Astrocyte (in vitro differentiated cells and primary cell): ENCODE results near the gene ENTPD8. TPM values are rescaled to one million over a fixed set of nuclear protein-coding genes. Genes with fewer than 3 reads are reported as not detected.

Source experiments
- DNase-seq: peaks from one replicate; pipeline ENCODE4 v3.0.0-alpha.2; 2010; ENCODE audit warnings: low read depth
- FAIRE-seq: peaks from 2 replicates; lab custom pipeline; 2011; peaks lifted over from hg19 to GRCh38; lab: Jason Lieb, UNC
- H2AFZ ChIP-seq: 2 replicates; pipeline ENCODE4 v1.6.0; 2012; ENCODE audit warnings: low read depth, low read length, inconsistent platforms
- H3K27ac ChIP-seq: 2 replicates; pipeline ENCODE4 v1.5.1; 2011; ENCODE audit warnings: low read depth, low read length, inconsistent platforms
- H3K27me3 ChIP-seq: 2 replicates; pipeline ENCODE4 v1.6.0; 2011; ENCODE audit warnings: low read length, inconsistent platforms; ENCODE audit not compliant: insufficient read depth
- H3K36me3 ChIP-seq: 2 replicates; pipeline ENCODE4 v1.5.1; 2011; ENCODE audit warnings: low read length, inconsistent platforms; ENCODE audit not compliant: insufficient read depth
- H3K4me1 ChIP-seq: 2 replicates; pipeline ENCODE4 v1.5.1; 2011; ENCODE audit warnings: low read length, inconsistent platforms; ENCODE audit not compliant: insufficient read depth
- H3K4me2 ChIP-seq: 2 replicates; pipeline ENCODE4 v1.6.0; 2012; ENCODE audit warnings: low read length, inconsistent platforms
- H3K4me3 ChIP-seq: 2 replicates; pipeline ENCODE4 v1.5.1; 2011; ENCODE audit warnings: low read depth, mild to moderate bottlenecking, low read length, inconsistent platforms; ENCODE audit not compliant: insufficient read depth
- H3K79me2 ChIP-seq: 2 replicates; pipeline ENCODE4 v1.6.0; 2012; ENCODE audit warnings: mild to moderate bottlenecking, low read length, inconsistent platforms; ENCODE audit not compliant: insufficient read depth
- H3K9ac ChIP-seq: 2 replicates; pipeline ENCODE4 v1.6.0; 2012; ENCODE audit warnings: mild to moderate bottlenecking, low read length, inconsistent platforms
- H3K9me3 ChIP-seq: 2 replicates; pipeline ENCODE4 v1.5.1; 2012; ENCODE audit warnings: low read depth, mild to moderate bottlenecking, low read length, inconsistent platforms; ENCODE audit not compliant: insufficient read depth
- H4K20me1 ChIP-seq: 2 replicates; pipeline ENCODE4 v1.6.0; 2012; ENCODE audit warnings: low read length, inconsistent platforms; ENCODE audit not compliant: insufficient read depth
- H3K27ac Mint-ChIP-seq: one replicate; pipeline ENCODE4 v1.8.0; 2021; ENCODE audit warnings: mild to moderate bottlenecking, mixed read lengths; ENCODE audit not compliant: unreplicated experiment
- H3K27me3 Mint-ChIP-seq: one replicate; pipeline ENCODE4 v1.8.0; 2021; ENCODE audit warnings: low read depth, mixed read lengths; ENCODE audit not compliant: unreplicated experiment
- H3K36me3 Mint-ChIP-seq: one replicate; pipeline ENCODE4 v1.8.0; 2021; ENCODE audit warnings: low read depth, mixed read lengths; ENCODE audit not compliant: unreplicated experiment
- H3K4me1 Mint-ChIP-seq: one replicate; pipeline ENCODE4 v1.8.0; 2021; ENCODE audit warnings: low read depth, mixed read lengths; ENCODE audit not compliant: unreplicated experiment
- H3K4me3 Mint-ChIP-seq: one replicate; pipeline ENCODE4 v1.8.0; 2021; ENCODE audit warnings: mild to moderate bottlenecking, moderate library complexity, mixed read lengths; ENCODE audit not compliant: unreplicated experiment
- H3K9me3 Mint-ChIP-seq: one replicate; pipeline ENCODE4 v1.8.0; 2021; ENCODE audit warnings: mild to moderate bottlenecking, mixed read lengths; ENCODE audit not compliant: unreplicated experiment
- EZH2 ChIP-seq: IDR thresholded peaks from 2 replicates; pipeline ENCODE4 v1.6.1; 2012; ENCODE audit warnings: mild to moderate bottlenecking, low read length, inconsistent platforms; ENCODE audit not compliant: insufficient read depth
- total RNA-seq: library from RNA; stranded (reverse); gene quantifications from 2 replicates; pipeline ENCODE4 v1.2.1, GENCODE V29; 2021
- TF ChIP-seq, protein P1 (sequence below): IDR thresholded peaks from 2 replicates; pipeline ENCODE4 v1.5.1; 2011; ENCODE audit warnings: low read depth, mild to moderate bottlenecking, inconsistent platforms, low read length, moderate library complexity; ENCODE audit not compliant: insufficient read depth

Gene ENTPD8
- total RNA-seq, 1 donor from 2014 or later: 0.11 TPM

DNA sequence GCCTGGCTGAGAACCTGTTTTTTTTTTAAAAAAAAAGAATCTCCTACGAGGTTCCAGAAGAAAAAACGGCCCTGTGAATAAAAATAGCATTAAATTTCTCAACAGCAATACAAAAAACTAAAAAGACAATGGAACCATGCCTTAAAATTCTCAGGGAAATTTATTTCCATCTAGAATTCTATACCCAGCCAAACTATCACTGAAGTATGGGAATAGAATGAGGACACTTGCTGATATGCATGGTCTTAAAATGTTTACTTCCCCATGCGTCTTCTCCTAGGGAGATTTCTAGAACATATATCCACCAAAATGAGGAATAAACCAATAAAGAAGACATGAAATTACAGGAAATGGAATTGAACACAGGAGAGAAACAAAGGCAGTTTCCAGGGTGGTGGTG lies 34.5 kb upstream of the ENTPD8 start:
- Histone ChIP-seq H3K9ac (no peak overlapping the region), H3K4me2 (no peak overlapping the region), H3K27me3 (no peaks in the 10 kb centered on the region), H2AFZ (no peak overlapping the region), H3K4me3 (no peak overlapping the region), H3K4me1 (no peaks in the 10 kb centered on the region), H3K79me2 (no peaks in the 10 kb centered on the region), H3K27ac (no peak overlapping the region), H4K20me1 (no peaks in the 10 kb centered on the region), H3K9me3 (peaks cover 7% of the 10 kb centered on the region), H3K36me3 (no peaks in the 10 kb centered on the region)
- no peak overlapping the region for H3K27ac Mint-ChIP-seq
- H3K4me3 Mint-ChIP-seq: no peak overlapping the region
- H3K27me3 Mint-ChIP-seq: peaks cover 11% of the 10 kb centered on the region
- DNase-seq (no peak), FAIRE-seq (no peak)
- H3K9me3 Mint-ChIP-seq: peaks cover 13% of the 10 kb centered on the region
- no peaks in the 10 kb centered on the region for H3K4me1 Mint-ChIP-seq
- TF ChIP-seq, protein P1, sequence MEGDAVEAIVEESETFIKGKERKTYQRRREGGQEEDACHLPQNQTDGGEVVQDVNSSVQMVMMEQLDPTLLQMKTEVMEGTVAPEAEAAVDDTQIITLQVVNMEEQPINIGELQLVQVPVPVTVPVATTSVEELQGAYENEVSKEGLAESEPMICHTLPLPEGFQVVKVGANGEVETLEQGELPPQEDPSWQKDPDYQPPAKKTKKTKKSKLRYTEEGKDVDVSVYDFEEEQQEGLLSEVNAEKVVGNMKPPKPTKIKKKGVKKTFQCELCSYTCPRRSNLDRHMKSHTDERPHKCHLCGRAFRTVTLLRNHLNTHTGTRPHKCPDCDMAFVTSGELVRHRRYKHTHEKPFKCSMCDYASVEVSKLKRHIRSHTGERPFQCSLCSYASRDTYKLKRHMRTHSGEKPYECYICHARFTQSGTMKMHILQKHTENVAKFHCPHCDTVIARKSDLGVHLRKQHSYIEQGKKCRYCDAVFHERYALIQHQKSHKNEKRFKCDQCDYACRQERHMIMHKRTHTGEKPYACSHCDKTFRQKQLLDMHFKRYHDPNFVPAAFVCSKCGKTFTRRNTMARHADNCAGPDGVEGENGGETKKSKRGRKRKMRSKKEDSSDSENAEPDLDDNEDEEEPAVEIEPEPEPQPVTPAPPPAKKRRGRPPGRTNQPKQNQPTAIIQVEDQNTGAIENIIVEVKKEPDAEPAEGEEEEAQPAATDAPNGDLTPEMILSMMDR: no peak
- H3K36me3 Mint-ChIP-seq: peaks cover 6% of the 10 kb centered on the region

GRCh38 chr9:137474271-137474670 lies 33.1 kb upstream of the ENTPD8 start:
- H3K4me3 ChIP-seq: no peak overlapping the region
- H3K4me3 Mint-ChIP-seq: no peak overlapping the region
- TF ChIP-seq, protein P1: no peak
- no peak for TF ChIP-seq EZH2

GRCh38 chr9:137470785-137471184 lies 29.6 kb upstream of the ENTPD8 start:
- FAIRE-seq: no peak
- no peaks in the 10 kb centered on the region for H3K36me3 Mint-ChIP-seq
- Histone ChIP-seq H3K27me3 (peaks cover 3% of the 10 kb centered on the region), H4K20me1 (no peaks in the 10 kb centered on the region), H3K4me1 (no peaks in the 10 kb centered on the region), H3K9me3 (peaks cover 4% of the 10 kb centered on the region), H3K79me2 (no peaks in the 10 kb centered on the region), H3K27ac (no peak overlapping the region), H3K4me2 (no peak overlapping the region), H3K4me3 (no peak overlapping the region), H3K9ac (no peak overlapping the region), H3K36me3 (no peaks in the 10 kb centered on the region), H2AFZ (no peak overlapping the region)
- H3K9me3 Mint-ChIP-seq: peaks cover 9% of the 10 kb centered on the region
- no peak overlapping the region for H3K27ac Mint-ChIP-seq
- DNase-seq: no peak
- H3K27me3 Mint-ChIP-seq: peaks cover 7% of the 10 kb centered on the region
- H3K4me1 Mint-ChIP-seq: no peaks in the 10 kb centered on the region
- TF ChIP-seq, protein P1: no peak
- TF ChIP-seq EZH2: no peak
- H3K4me3 Mint-ChIP-seq: no peak overlapping the region

More at GRCh38 chr9:137474271-137474670, 33.1 kb upstream of the ENTPD8 start:
- Histone ChIP-seq H3K4me2 (no peak overlapping the region), H3K9ac (no peak overlapping the region), H3K27me3 (no peaks in the 10 kb centered on the region), H3K79me2 (no peaks in the 10 kb centered on the region), H3K9me3 (peaks cover 7% of the 10 kb centered on the region), H3K36me3 (no peaks in the 10 kb centered on the region), H3K4me1 (no peaks in the 10 kb centered on the region), H4K20me1 (no peaks in the 10 kb centered on the region), H3K27ac (no peak overlapping the region), H2AFZ (no peak overlapping the region)
- no peak overlapping the region for H3K27ac Mint-ChIP-seq
- H3K27me3 Mint-ChIP-seq: peaks cover 6% of the 10 kb centered on the region
- DNase-seq (no peak), FAIRE-seq (no peak)
- peaks cover 13% of the 10 kb centered on the region for H3K9me3 Mint-ChIP-seq
- H3K4me1 Mint-ChIP-seq: no peaks in the 10 kb centered on the region
- H3K36me3 Mint-ChIP-seq: peaks cover 4% of the 10 kb centered on the region
